Choroid plexus epithelial cell (primary cell): Measurements from ENCODE around the gene SPTLC3.
A peak's percentile ranks its signal among the peaks of the same experiment; 100 is the strongest.

Experiments
- DNase-seq: peaks from one replicate; pipeline ENCODE4 v3.0.0-alpha.2; 2010; ENCODE audit warnings: low read depth
- H3K4me3 ChIP-seq: 2 replicates; pipeline ENCODE4 v1.5.1; 2011; ENCODE audit warnings: low read depth, mild to moderate bottlenecking, control low read depth, low read length, moderate library complexity
- CTCF ChIP-seq: conservative IDR thresholded peaks from 2 replicates; pipeline ENCODE4 v1.5.1; 2011; ENCODE audit warnings: low read depth, mild to moderate bottlenecking, control low read depth, inconsistent platforms, low read length, moderate library complexity

SPTLC3 gene

GRCh38 chr20:13089950-13090469 lies 81.2 kb downstream of the SPTLC3 start:
- H3K4me3 ChIP-seq: no peak overlapping the region

DNA sequence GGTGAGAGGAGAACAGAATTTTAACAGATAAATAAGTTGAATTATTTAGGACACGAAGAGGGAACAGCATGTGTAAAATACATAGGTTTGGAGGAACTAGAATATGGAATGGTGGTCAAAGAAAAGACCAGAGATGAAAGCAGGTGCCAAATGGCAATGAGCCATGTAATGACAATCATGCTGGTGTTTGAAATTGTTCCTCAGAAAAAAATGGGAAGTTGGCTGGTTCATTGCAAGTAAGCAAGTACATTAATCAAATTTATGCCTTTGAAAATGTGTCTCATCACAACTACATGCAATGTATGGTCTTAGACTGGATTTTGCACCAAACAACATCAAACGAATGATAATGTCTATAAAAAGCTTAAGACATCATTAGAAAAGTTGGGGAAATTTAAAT lies 83.3 kb downstream of the SPTLC3 start:
- DNase-seq: no peak
- no peak for TF ChIP-seq CTCF
- no peak overlapping the region for H3K4me3 ChIP-seq

More at GRCh38 chr20:13089950-13090469, 81.2 kb downstream of the SPTLC3 start:
- no peak for DNase-seq
- no peak for TF ChIP-seq CTCF

- no peak for DNase-seq
- TF ChIP-seq CTCF: no peak
- H3K4me3 ChIP-seq: no peak overlapping the region
Measured at GRCh38 chr20:13094976-13095375, 86.2 kb downstream of the SPTLC3 start.

- TF ChIP-seq CTCF: no peak
- no peak for DNase-seq
- no peak overlapping the region for H3K4me3 ChIP-seq
Measured at GRCh38 chr20:13098720-13099355, 90.1 kb downstream of the SPTLC3 start.

DNA sequence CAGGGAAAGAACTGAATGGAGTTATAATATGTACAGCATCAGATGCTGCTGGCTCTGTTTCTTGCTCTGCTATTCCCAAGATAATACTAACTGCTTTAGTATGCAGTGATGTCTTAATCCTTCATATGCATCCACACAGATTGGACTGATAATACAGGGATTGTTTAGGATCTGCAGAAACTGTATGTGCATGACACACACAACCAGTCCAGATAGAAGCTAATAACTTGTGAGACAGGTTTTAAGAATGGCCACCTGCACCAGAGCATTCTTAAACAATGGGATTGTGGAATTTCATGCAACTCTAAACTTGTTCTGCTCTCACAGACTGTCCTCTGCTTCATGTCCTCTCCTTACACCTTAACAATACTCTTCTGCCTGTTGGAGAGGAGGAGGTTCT lies 90.9 kb downstream of the SPTLC3 start:
- H3K4me3 ChIP-seq: no peak overlapping the region
- no peak for TF ChIP-seq CTCF
- DNase-seq: no peak

DNA sequence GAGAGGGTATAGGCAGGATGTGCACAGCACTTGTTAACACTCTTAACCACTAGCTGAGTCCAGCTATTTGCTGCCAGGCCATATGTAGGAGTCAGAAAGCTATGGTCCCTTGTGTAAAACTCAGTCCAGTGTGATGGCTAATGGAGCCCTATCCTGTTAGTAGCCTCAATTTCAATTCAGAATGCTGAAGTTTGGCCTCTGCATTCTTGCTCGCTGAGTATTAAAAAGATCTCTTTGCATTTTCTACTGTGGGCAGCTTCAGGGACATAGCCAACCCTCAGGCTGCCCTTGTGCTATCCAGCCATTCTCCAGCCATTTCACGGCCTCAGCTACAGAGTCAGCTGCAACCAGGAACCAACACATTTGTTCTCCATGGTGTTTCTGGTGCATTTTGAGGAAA lies 92.5 kb downstream of the SPTLC3 start:
- DNase-seq: peak; percentile 17
- H3K4me3 ChIP-seq: no peak overlapping the region
- TF ChIP-seq CTCF: no peak

DNA sequence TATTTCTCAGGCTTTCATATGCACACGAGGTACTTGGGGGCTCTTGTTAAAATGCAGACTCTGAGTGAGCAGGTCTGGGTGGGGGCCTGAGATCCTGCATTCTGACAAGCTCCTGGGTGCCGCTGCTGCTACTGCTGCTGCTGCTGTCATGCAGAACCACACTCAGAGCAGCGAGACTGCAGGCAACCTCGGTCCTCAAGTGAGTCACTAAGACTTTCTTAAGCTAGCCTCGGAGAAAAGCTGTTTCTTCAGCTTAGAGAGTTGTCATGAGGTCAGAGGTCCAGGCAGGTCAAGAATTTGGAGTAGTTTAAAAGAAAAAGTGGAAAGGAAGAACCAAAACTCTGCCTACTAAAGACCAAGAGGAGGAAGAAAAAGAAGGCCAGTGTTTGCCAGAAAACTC lies 92.9 kb downstream of the SPTLC3 start:
- peak; percentile 73 for DNase-seq
- TF ChIP-seq CTCF: no peak

More for the DNA sequence above, 92.9 kb downstream of the SPTLC3 start:
- no peak overlapping the region for H3K4me3 ChIP-seq
